ENCODE data around the gene CDC45. TPM values are rescaled to one million over a fixed set of nuclear protein-coding genes. Genes with fewer than 3 reads are reported as not detected.

CDC45 gene
- total RNA-seq, 1 experiment from 2014 or later: 44.6 TPM

GRCh38 chr22:19505735-19506126, 26.0 kb downstream of the CDC45 start:
- Histone ChIP-seq H3K4me1 (no peaks in the 10 kb centered on the region), H3K36me3 (ENCODE audit: control insufficient read depth, insufficient read depth, low read length) (no peaks in the 10 kb centered on the region), H3K9me3 (no peaks in the 10 kb centered on the region), H3K4me3 (ENCODE audit: low read depth, low read length) (no peak overlapping the region), H3K27me3 (replicated peaks; ENCODE audit: control insufficient read depth, insufficient read depth, low read length) (no peaks in the 10 kb centered on the region)
- Mint-ChIP-seq H3K4me1 (ENCODE audit: low read depth, unreplicated experiment) (no peaks in the 10 kb centered on the region), H3K27ac (ENCODE audit: unreplicated experiment) (peak overlapping the region; percentile 70), H3K4me3 (ENCODE audit: unreplicated experiment) (no peak overlapping the region), H3K27me3 (ENCODE audit: insufficient read depth, unreplicated experiment) (no peaks in the 10 kb centered on the region), H3K36me3 (ENCODE audit: insufficient read depth, unreplicated experiment) (peaks cover 23% of the 10 kb centered on the region), H3K9me3 (ENCODE audit: unreplicated experiment) (no peaks in the 10 kb centered on the region)
- CTCF ChIA-PET: interaction anchor here (0.8 kb wide), 1 partner anchor 10 kb away, joined by 3 read pairs; no protein-coding TSS in a partner anchor
- TF ChIP-seq CTCF (IDR thresholded peaks at IDR 0.05; ENCODE audit: insufficient read depth in 1 of 2, low read depth in 1 of 2, low read length in 1 of 2, severe bottlenecking in 1 of 2, unreplicated experiment in 1 of 2): no peak
- POLR2A ChIA-PET: interaction anchor here (0.8 kb wide), 1 partner anchor 26 kb away, joined by 7 read pairs; the partner anchor contains the start of gene CDC45
- BruUV-seq (replicated peaks): no TSS peak
- no peak for DNase-seq
- intact Hi-C loops (cut with micrococcal nuclease; ENCODE audit: unreplicated experiment): no loop called here

DNA sequence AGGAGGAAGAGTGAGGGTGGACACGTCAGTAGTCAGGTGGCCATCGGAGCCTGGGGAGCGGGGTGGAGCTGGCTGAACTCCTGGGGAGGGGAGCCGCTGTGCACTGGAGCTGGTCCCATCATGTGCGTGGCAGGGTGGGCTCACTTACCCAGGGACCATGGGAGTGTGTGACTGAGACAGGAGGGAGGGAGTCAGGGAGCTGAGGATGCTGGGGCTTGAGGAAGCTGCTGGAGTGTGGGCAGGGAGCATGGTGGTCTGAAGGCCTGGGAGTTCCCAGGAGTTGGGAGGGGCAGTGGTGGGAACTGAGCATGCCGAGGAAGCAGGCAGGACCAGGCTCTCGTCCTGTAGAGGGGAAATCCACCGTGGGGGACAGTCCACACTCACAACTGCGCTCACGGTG, 26.5 kb downstream of the CDC45 start:
- POLR2A ChIA-PET: interaction anchor here (0.8 kb wide), 1 partner anchor 27 kb away, joined by 7 read pairs; the partner anchor contains the start of gene CDC45
- Mint-ChIP-seq H3K36me3 (ENCODE audit: insufficient read depth, unreplicated experiment) (peaks cover 23% of the 10 kb centered on the region), H3K4me3 (ENCODE audit: unreplicated experiment) (no peak overlapping the region), H3K4me1 (ENCODE audit: low read depth, unreplicated experiment) (no peaks in the 10 kb centered on the region), H3K27me3 (ENCODE audit: insufficient read depth, unreplicated experiment) (no peaks in the 10 kb centered on the region), H3K9me3 (ENCODE audit: unreplicated experiment) (no peaks in the 10 kb centered on the region), H3K27ac (ENCODE audit: unreplicated experiment) (peak overlapping the region; percentile 70)
- no peak overlapping the region for H3K4me3 ChIP-seq (ENCODE audit: low read depth, low read length)
- intact Hi-C loops (cut with micrococcal nuclease; ENCODE audit: unreplicated experiment): no loop called here
- H3K9me3 ChIP-seq: no peaks in the 10 kb centered on the region
- no peaks in the 10 kb centered on the region for H3K36me3 ChIP-seq (ENCODE audit: control insufficient read depth, insufficient read depth, low read length)
- CTCF ChIA-PET: interaction anchor here (0.8 kb wide), 1 partner anchor 10 kb away, joined by 3 read pairs; no protein-coding TSS in a partner anchor
- no peaks in the 10 kb centered on the region for H3K4me1 ChIP-seq
- H3K27me3 ChIP-seq (replicated peaks; ENCODE audit: control insufficient read depth, insufficient read depth, low read length): no peaks in the 10 kb centered on the region
- TF ChIP-seq CTCF (IDR thresholded peaks at IDR 0.05; ENCODE audit: insufficient read depth in 1 of 2, low read depth in 1 of 2, low read length in 1 of 2, severe bottlenecking in 1 of 2, unreplicated experiment in 1 of 2): no peak
- no peak for DNase-seq
- no TSS peak for BruUV-seq (replicated peaks)

- Mint-ChIP-seq H3K4me3 (ENCODE audit: unreplicated experiment) (no peak overlapping the region), H3K27ac (ENCODE audit: unreplicated experiment) (no peak overlapping the region), H3K27me3 (ENCODE audit: insufficient read depth, unreplicated experiment) (no peaks in the 10 kb centered on the region), H3K4me1 (ENCODE audit: low read depth, unreplicated experiment) (no peaks in the 10 kb centered on the region), H3K9me3 (ENCODE audit: unreplicated experiment) (no peaks in the 10 kb centered on the region), H3K36me3 (ENCODE audit: insufficient read depth, unreplicated experiment) (peaks cover 23% of the 10 kb centered on the region)
- TF ChIP-seq CTCF (IDR thresholded peaks at IDR 0.05; ENCODE audit: insufficient read depth in 1 of 2, low read depth in 1 of 2, low read length in 1 of 2, severe bottlenecking in 1 of 2, unreplicated experiment in 1 of 2): no peak
- BruUV-seq (replicated peaks): no TSS peak
- CTCF ChIA-PET: no interaction called here
- DNase-seq: no peak
- POLR2A ChIA-PET: no interaction called here
- Histone ChIP-seq H3K9me3 (no peaks in the 10 kb centered on the region), H3K4me3 (ENCODE audit: low read depth, low read length) (no peak overlapping the region), H3K36me3 (ENCODE audit: control insufficient read depth, insufficient read depth, low read length) (no peaks in the 10 kb centered on the region), H3K4me1 (no peaks in the 10 kb centered on the region), H3K27me3 (replicated peaks; ENCODE audit: control insufficient read depth, insufficient read depth, low read length) (no peaks in the 10 kb centered on the region)
- intact Hi-C loops (cut with micrococcal nuclease; ENCODE audit: unreplicated experiment): no loop called here
Measured at GRCh38 chr22:19507534-19507861, 27.8 kb downstream of the CDC45 start.
